GM21786 (cell line): Measurements from ENCODE around the gene RNF207.

Experiments used
- ATAC-seq: cut with Tn5 transposase; IDR thresholded peaks from one replicate; pipeline ENCODE4 v1.9.1; 2021; ENCODE audit not compliant: unreplicated experiment

RNF207 gene

DNA sequence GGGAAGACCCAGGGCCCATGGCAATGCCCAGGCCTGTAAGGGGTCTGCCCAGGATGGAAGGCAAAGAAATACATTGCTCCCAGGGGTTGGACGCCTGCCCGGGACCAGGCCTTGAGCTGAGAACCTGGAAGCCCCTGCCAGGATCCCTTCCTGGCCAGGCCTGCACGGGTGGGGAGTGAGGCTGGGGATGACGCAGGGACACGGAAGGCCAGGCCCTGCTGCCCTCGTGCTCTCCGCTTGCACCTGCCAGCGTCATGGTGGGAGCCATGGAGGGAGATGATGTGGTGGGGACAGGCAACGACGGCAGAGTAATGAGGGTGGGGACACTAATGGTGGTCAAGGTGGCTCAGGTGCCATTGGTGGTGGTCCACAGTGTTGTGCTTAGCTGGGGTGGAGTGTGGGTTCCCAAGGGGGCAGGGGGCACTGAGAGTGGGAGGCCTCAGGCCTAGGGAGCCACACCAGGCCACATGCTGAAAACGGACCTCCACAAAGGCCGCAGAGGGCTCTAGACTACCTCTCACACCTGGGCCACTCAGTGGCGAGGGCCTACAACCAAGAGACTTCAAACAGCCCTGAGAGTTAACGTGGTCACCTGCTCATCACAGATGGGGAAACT lies 42.4 kb downstream of the RNF207 start:
- no peak for ATAC-seq

DNA sequence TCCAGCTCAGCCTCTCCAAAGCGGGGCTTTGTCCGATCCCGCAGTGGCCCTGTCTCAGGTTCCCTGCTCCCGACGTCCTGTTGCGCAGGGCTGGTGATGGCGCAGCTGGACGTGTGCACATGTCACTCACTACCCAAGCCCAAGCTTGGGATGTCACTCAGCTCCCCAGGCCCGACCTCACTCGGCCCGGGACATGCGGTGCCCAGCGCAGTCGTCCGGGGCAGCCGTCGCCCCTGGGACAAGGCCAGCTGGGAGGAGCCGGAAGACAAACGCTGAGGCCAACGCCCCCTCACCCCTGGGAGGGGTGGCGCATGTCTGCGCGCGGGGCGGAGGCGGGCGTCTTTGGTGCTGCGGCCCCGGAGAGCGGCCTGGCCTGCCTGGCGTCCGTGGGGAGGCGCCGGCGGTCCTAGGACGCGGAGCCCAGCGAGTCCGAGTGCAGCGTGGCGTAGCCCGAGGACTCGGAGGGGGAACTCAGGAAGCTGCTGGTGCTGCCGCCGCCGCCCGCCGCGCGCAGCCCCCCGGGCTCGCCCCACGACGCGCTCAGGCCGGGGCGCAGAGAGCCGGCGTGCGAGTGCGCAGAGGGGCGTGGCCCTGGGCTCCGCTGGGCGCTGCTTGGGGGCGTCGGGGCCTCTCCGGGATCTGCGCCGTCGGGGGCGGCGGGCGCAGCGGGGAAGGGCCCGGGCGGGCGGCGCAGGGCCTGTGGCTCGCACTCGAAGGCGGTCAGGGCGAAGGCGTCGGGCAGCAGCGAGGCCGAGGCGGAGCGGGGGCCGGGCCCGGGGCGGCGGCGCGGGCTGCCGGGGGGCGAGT lies 43.2 kb downstream of the RNF207 start:
- ATAC-seq = no peak

- ATAC-seq = no peak
These were observed 44.1 kb downstream of the RNF207 start for GRCh38 chr1:6249739-6250689.

GRCh38 chr1:6251233-6251632 lies 45.3 kb downstream of the RNF207 start:
- no peak for ATAC-seq

GRCh38 chr1:6251681-6252373 lies 45.9 kb downstream of the RNF207 start:
- ATAC-seq = no peak

DNA sequence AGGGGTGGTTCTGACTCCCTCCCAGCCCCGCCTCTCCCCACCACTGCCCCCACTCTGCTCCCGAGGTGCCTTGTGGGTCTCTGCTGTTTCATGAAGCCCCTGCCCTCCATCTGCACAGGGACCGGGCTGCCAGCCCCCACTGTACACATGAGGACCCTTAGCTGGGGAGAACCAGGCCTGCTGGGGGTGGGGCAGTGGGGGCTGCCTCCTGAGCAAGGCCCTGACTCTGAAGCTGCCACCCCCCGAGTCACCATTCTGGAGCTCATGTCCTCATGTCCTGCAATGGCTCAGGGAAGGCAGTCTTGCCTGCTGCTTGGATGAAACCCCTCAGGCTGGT lies 46.4 kb downstream of the RNF207 start:
- no peak for ATAC-seq

- ATAC-seq = no peak
These were observed 47.5 kb downstream of the RNF207 start for GRCh38 chr1:6253380-6253779.

- no peak for ATAC-seq
These were observed 48.8 kb downstream of the RNF207 start for GRCh38 chr1:6254691-6255090.

DNA sequence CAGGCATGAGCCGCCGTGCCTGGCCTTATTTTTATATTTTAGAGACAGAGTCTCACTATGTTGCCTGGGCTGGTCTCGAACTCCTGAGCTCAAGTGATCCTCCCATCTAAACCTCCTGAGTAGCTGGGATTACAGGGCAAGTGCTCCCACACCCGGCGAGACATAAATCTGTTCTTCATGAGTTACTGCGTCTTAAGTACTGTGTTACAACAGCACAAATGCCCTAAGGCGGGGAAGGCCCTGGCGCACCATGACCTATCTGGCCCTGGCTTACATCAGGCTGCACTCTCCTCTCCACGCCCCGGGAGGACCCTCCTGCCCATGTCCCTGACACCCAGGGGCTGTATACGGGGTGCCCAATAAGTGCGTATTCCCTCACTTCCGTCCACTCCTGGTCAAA lies 50.7 kb downstream of the RNF207 start:
- ATAC-seq = no peak

DNA sequence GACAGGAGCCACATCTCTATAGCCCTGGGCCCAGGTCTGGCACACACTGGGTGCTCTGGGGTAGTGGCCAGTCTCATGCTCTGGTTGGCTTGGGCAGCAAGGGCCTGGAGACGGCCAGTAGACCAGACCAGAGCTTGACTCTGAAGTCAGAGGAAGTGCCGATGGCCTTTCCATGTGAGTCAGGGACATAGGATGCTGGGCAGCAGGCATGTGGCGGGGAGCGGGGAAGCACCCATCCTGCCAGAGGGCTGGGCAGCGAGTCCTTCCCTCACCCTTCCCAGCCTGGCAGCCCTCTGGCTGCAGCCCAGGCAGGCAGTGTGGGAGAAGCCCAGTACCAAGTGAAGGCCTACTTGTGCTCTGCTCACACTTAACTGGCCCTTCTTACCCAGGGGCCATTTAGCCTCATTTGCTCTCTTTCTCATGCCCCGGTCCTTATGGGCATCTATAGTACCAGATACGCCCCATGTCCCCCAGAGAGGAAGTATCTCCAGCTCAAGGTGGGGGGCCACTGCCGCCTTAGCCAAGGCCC lies 51.7 kb downstream of the RNF207 start:
- no peak for ATAC-seq

- ATAC-seq = no peak
These were observed 52.8 kb downstream of the RNF207 start for GRCh38 chr1:6258675-6259074.

GRCh38 chr1:6259491-6260362 lies 53.8 kb downstream of the RNF207 start:
- ATAC-seq = no peak

DNA sequence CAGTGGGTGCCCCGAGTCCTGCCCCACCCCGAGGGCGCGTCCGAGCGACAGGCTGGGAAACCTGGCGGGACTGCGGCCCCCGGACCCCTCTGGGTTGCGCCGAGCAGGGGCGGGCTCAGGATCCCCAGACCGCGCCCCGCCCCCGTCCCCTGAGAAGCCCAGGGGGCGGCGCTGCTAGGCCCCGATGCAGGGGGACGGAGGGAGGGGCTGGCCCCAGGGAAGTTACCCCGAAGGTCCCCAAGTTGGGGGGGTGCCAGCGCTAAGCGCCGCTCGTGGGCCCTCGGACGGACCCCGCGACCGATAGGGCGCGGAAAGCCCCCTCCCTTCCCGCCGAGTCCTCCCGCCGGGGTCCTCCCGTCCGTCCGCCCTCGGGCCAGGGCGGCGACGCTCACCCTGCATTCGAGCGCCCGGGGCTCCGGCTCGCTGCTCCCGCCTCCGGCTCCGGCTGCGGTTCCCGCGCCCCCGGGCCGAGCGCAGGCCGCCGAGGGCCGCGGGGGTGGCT lies 54.6 kb downstream of the RNF207 start:
- no peak for ATAC-seq

DNA sequence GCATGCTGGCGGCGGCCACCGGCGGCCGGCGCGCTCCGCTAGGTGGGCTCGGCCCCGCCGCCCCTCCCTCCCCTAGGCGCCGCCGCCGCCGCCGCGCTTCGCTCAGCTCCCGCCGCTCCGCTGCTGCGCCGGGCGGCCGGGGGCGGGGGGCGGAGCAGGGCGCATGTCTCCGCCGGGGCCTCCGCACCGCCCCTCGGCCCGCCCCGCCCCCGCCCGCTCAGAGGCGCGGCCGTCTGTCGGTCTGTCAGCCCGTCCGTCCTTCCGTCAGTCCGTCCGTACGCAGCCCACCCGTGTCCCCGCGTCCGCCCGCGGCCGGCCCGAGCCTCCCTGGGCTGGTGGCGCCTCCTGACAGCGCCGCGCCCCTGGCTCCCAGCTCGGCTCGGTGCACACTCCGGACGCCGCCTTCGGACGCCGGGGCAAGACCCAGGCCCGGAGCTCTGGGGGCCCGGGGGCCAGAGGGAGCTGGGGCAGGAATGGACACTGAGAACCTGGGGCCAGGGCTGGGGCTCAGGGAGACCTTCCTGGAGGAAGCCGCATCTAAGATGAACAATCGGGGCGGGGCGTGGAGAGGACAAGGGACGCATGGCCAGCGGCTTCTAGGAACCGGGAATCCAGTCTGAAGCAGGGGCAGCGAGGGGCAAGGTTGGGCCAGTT lies 55.2 kb downstream of the RNF207 start, which contains the start of gene GPR153:
Gene GPR153 (minus strand): TSS at position 138 of the 654 bp plus-strand sequence. CDS start 6,193 bp downstream, outside the sequence.
- no peak for ATAC-seq

DNA sequence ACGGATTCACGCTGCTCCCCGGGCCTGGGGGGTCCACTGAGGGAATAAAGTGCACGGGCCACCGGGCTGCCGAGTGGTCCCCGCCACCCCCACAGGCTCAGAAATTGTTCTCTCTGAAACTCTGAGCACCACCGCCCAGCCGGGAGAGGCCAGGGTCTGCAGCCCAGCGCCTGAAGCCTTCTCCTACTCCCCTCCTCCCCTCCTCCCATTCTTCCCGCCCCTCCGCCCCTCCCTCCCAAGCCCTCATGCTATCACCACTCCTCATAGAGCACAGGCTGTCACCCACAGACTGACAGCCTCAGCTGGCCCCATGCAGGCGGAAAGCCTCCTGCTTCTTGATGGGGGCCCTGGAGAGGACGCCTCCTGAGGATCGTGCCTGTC lies 55.7 kb downstream of the RNF207 start:
- ATAC-seq = no peak

DNA sequence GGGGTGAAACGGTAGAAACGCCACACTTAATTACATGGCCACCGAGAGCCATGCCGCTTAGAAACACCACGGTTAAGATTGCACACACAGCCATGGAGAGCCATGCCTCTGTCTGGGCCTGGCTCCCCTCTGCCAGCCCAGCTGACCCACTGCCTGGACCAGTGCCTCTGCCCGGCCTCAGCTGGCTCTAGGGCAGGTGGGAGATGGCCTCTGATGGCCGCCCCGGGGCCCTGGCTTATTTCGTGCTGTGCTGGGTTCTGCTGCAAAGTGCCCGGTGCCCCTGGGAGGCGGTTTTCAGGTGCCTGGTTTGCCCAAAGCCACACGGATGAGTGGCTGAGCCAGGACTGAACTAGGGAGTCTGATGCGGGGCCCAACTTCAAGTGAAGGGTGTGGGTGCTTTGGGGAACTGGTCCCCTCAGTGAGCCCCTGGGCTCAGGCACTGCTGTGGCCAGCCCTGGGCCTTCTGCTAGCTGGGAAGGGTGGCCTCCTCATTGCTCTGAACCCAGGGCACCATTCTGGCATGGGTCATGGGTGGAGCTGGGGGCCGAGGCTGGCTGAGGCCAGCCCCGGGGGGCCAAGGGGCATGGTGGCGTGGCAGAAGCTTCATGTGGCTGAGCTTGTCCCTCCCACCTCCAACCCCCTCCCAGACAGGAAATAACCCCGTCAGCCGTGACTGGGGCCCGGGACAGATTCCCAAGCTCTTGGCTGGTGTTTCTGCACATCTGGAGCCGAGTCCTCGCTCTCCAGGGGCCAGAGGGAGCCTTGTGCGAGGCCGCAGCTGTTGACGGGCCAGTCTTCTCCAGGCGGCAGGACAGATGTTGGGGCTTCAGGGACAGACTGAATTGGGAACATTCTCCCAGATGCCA lies 56.9 kb downstream of the RNF207 start:
- no peak for ATAC-seq

- ATAC-seq = no peak
These were observed 57.8 kb downstream of the RNF207 start for GRCh38 chr1:6263716-6264115.

- ATAC-seq = no peak
These were observed 59.2 kb downstream of the RNF207 start for GRCh38 chr1:6265151-6265550.
